Smooth muscle cell of the brain vasculature (primary cell): Measurements from ENCODE around the gene MYO1C.
"Not testable (repeated sequence)": the region's sequence is repeated elsewhere in the genome, so short reads cannot be mapped to it uniquely, and the experiment has no call there.

ENCODE experiments used
- DNase-seq: peaks from one replicate; pipeline ENCODE4 v3.0.0-alpha.2; 2012; ENCODE audit warnings: low read depth, low spot score

Gene MYO1C

DNA sequence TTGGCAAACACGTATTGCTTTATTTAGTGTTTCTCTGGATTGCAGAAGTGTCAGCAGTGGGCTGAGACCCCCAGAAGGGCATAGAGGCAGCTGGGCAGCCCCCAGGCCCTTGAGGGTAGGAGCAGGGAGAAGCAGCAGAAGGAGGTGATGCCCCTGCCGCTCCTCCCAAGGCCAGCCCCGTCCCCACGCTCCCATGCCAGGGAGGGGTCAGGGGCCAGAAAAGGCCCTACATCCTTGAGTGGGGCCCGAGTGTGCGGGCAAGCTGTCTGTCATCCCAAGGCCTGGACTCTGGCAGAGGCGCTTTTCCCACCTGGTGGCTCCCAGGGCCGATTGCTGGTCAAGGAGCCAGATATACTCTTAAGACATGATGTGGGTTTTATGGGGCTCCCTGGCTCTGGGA, 28.3 kb downstream of the MYO1C start:
- no peak for DNase-seq

DNA sequence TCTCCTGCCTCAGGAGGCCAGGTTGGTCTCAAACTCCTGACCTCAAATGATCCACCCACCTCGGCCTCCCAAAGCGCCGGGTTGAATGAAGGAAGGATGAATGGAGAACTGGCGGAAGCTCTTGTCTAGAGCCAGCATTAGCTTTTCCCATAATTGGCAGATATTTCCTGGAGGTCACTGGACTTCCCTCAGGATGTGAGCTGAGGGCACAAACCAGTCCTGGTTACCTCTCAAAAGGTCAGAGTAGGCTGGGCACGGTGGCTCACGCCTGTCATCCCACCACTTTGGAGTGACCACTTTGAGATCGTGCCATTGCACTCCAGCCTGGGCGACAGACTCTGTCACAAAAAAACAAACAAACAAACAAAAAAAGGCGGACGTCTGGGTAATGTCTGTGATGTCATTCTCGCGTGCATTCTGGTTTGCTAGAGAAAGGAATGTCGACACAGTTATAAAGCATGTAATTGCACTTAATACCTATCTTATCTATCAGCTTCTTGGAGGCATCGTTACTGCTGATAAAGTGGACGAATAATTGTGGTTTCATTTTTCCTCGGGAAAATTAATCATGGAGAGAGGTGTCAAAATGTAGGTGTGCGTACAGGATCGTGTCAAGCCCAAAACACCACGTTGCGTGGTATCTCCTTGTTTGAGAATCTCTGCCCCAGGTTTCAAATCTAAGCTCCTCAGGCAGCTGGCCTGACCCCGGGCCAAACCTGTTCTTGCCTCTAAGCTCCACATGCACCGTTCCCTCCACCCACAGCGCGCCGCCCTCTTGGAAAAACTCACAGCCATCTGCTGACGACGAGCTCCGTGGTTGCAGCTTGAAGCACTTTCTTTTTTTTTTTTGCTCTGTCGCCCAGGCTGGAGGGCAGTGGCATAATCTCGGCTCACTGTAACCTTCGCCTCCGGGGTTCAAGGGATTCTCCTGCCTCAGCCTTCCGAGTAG, 30.0 kb downstream of the MYO1C start:
- DNase-seq, result no peak

DNA sequence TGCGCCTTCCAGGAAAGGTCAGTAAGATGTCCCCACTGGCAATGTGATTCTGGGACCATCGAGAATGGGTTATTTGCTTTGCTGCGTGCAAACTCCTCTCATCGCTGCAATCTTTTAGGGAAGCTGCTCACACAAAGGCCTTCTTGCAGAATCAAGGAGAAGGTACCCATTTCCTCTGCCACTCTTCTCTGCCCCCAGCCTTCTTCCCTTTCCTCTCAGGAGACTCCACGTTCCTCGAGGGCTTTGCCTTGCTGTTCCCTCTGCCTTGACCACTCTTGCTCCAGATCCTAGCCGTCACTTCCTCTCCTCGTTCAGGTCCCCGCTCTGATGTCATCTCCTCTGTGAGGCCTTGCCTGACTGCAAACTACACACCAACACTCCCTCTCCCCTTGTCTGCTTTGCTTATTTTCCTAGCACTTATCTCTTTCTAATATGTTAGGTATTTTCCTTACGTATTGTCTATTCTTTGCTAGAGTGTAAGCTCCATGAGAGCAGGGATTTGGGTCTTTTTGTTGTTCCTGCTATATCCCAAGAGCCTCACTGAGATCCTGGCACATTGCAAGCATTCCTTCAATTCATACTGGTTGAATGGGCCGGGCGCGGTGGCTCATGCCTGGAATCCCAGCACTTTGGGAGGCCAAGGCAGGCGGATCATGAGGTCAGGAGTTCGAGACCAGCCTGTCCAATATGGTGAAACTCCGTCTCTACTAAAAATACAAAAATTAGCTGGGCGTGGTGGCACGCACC, 31.1 kb downstream of the MYO1C start:
- no peak for DNase-seq

DNA sequence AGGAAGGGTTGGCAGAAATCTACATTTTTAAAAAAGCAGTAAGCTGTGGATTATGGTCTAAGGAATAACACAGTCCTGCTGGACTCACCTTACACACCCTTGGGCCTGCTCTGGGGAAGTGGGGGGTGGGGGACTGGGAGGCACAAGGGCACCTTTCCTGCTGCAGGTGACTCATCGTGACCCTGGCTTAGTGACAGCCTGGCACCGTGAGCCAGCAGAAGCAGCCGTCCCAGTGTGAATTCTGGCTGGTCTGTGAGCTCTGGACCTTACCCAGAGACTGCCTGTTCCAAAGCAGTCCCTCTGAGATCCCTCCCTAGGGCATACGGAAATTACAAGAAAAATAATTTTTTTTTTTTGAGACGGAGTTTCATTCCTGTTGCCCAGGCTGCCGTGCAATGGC, 32.3 kb downstream of the MYO1C start:
- DNase-seq, result no peak

DNA sequence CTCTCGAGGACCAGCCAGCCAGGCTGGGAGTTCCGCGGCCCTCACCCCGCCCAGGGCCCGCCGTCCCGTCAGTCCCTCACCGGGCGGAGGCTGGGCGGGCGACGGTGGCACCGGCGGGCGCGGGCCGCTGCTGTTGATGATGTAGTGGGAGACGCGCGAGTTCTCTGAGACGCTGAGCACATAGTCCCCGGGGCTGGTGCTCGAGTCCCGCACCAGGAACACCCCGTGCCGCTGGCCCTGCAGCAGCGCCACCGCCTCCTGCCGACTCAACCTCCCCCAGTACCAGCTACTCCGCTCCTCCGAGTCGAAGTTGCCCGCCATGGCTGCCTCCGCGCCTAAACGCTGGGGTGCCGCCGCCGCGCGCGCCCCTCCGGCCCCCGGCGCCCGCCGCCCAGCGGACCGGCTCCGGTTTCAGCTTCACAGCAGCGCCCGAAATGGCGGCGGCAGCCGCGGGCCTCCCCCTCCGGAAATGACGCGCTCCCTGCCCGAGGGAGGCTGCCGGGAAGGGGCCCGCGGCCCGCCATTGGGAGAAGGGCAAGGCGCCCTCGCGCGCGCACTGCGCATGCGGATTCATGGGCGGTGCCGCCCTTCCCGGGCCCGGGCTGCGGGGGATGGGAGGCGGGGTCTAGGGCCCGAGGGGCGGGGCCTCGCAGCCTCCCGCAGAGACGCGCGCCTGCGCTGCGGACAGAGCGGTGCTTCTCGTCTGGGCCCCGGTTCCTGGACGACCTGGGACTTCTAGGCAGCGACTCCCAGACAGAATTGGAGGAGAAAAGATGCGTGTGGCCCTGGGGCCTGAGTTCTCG, 36.5 kb downstream of the MYO1C start, which contains the start of gene CRK:
CRK (minus strand) TSS at position 436 of the 803 bp plus-strand sequence; CDS start at position 321, 115 bp downstream.
- DNase-seq, result peak; percentile 91

DNA sequence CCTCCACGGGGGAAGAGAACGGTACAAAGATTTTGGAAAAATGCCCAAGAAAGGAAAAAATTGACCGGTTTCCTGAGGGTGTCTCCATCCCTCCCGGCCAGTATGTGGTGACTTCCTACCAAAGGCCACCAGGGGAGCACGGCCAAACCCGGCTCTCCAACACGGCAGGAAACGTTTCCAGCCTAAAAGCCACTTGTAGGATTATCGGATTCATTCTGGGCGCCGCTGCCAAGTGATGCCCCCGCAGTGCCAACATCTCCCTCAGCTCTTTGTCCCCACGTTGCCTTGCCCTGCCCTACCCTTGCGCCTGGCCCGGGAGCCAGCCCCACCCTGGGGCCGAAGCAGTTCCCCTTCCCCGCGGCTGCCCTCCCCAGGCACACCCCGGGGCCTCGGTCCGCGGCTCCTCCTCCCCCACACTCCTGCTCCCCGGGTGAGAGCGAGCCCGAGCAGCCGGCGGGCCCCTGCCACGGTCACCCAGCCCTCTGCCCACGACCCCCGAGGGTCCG, 37.1 kb downstream of the MYO1C start:
- DNase-seq, result no peak

DNA sequence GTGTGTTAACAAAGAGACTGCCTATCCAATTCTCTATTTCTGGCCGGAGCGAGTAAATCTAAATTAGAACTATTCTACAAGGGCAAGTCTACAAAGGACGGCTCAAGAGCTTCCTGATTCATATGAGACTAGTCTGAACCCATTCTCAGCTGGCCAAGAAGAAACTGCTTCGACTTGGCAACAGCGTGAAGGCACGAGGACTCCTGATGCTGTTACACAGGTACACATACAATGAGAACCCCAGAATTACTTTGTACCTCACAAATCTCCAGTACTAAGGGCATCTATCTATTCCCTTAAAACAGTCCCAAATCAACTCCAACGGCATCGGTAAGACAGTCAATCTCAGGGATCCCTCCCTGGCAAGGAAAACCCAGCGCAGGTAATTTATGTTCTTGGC, 37.9 kb downstream of the MYO1C start:
- no peak for DNase-seq

DNA sequence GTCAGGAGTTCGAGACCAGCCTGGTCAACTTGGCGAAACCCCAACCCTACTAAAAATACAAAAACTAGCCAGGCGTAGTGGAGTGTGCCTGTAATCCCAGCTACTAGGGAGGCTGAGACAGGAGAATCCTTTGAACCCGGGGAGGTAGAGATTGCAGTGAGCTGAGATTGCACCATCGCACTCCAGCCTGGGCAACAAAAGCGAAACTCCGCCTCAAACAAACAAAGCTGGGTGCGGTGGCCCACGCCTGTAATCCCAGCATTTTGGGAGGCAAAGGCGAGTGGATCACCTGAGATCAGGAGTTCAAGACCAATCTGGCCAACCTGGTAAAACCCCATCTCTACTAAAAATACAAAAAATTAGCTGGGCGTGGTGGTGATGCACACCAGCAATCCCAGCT, 38.8 kb downstream of the MYO1C start:
- DNase-seq, result not testable (repeated sequence)

DNA sequence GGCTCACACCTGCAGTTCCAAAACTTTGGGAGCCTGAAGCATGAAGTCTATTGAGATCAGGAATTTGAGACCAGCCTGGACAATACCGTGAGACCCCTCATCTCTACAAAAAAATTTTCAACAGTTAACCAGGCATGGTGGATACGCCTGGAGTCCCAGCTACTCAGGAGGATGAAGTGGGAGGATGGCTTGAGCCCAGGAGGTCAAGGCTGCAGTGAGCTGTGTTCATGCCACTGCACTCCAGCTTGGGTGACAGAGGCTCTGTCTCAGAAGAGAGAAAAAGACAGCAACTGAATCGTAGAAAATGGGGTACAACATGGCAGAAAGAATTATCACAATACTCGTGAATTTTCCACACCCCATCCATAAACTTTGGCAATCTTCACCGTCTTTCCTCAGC, 39.6 kb downstream of the MYO1C start:
- no peak for DNase-seq

DNA sequence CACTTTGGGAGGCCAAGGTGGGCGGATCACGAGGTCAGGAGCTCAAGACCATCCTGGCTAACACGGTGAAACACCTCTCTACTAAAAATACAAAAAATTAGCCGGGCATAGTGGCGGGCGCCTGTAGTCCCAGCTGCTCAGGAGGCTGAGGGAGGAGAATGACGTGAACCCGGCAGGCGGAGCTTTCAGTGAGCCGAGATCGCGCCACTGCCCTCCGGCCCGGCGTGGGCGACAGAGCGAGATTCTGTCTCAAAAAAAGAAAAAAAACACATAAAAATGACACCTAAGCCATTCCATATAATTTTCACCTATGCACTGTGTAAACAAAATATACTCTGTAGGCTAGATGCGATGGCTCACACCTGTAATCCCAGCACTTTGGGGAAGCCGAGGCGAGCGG, 42.2 kb downstream of the MYO1C start:
- not testable (repeated sequence) for DNase-seq

DNA sequence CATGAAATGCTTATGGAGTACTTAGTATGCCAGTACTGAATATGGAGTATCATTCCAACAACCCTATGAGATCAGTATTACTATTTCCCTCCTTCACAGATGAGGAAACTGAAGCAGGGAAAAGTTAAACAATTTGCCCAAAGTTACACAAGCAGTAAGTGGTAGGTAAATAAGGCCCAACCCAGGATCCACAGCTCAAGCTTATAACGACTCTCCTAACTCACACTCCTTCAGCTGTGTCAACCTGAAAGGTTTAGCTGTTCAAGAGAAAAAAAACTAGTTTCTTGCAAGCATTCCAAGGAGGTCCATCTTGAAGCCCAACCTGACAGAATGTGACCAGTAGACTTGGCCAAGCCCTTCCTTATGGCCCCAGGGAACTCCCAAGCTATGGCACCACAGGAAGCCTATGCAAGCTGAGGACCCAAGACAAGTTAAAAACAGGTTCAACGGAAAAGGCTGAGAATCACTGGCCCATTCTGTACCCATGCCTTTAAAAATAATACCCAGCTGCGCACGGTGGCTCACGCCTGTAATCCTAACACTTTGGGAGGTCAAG, 43.0 kb downstream of the MYO1C start:
- DNase-seq, result no peak

DNA sequence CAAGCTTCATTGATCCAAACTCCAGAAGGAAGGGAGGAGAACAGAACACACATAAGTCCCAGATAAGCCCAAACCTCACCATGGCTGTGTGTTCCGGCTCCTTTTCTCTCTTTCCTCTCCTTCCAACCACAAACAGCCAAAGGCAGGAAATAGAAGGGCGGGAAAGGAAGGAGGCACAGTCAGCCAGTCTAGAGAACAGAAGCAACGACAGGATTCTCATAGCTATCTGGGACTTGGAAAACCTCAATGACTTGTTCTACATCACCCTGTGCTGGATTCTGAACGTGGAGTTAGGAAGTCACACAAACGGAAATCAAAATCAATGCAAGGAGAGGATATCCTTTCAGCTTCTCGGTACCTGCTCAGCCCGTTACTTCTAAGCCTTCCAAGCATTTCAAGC, 45.4 kb downstream of the MYO1C start:
- DNase-seq, result no peak

DNA sequence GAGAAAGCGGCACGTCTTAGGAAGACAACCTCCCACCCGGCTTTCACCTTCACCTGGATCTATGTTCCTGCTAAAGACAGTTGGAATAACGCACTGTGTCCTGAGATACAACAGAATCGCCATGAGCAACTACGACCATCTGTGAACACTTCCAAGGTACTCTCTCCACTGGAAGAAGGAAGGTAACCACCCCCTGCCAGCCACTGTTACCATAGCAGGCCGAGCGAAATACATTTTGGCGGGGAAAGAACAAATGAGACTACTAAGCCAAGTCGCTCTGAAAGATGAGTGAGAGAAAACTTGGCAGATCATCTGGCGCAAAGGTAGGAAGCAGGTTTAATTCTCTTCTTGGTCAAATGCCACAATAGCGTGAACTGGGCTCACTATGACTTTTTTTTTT, 46.3 kb downstream of the MYO1C start:
- DNase-seq, result no peak

DNA sequence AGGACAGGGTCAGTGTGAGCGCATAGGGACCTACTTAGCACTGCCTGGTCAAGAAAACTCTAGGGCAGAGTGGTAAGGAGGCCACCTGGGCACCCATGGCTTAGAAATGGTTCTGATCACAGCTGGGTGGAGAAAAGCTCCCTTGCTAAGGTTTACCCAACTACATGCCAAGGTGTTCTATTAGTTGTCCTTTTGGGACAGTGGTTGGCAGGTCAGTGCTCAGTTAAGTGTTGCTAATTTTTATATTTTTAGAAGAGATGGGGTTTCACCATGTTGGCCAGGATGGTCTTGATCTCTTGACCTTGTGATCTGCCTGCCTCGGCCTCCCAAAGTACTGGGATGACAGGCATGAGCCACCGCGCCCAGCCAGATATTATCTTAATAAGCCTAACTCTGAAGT, 46.8 kb downstream of the MYO1C start:
- DNase-seq, result not testable (repeated sequence)

DNA sequence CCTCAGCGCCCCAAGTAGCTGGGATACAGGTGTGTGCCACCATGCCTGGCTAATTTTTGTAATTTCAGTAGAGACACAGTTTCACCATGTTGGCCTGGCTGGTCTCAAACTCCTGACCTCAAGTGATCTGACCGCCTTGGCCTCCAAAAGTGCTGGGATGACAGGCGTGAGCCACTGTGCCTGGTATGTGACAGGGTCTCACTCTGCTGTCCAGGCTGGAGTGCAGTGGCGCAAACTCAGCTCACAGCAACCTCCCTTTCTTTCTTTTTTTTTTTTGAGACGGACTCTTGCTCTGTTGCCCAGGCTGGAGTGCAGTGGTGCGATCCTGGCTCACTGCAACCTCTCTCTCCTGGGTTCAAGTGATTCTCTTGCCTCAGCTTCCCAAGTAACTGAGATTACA, 49.8 kb downstream of the MYO1C start:
- not testable (repeated sequence) for DNase-seq

DNA sequence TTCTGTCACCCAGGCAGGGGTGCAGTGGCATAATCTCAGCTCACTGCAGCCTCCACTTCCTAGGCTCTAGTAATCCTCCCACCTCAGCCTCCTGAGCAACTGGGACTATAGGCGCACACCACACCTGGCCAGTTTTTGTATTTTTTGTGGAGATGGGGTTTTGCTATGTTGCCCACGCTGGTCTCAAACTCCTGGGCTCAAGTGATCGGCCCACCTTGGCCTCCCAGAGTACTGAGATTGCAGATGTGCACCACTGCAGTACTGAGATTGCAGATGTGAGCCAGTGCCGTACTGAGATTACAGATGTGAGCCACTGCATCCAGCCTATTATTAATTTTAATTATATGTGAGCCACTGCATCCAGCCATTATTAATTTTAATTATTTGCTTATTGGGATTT, 50.3 kb downstream of the MYO1C start:
- DNase-seq, result no peak

DNA sequence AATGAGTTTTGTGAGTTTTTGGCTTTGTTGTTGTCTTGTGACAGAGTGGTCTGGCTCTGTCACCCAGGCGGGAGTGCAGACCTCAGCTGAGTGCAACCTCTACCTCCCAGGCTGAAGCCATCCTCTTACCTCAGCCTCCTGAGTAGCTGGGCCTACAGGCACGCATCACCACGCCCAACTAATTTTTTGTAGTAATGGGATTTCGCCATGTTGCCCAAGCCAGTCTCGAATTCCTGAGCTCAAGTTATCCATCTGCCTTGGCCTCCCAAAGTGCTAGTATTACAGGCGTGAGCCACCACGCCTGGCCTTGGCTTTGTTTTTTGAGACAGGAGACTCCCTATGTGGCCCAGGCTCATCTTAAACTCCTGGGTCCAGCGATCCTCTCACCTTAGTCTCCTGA, 51.6 kb downstream of the MYO1C start:
- DNase-seq, result no peak

DNA sequence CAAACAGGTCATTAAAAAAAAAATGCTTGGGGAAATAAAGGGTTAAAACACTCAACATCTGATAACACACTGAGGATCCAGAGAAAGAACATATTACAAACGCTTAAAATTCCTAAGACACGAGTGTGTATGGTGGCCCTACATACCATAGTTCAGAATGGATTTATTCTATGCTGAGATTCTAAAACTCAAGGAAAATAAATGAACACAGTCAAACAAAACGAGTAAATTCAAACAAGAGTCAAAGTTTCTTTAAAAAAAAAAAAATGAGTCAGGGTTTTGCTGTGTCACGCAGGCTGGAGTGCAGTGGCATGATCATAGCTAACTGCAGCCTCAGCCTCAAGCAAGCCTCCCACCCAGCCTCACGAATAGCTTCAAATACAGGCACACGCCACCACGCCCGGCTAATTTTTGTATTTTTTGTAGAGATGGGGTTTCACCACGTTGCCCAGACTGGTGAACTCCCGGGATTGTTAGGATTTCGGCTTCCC, 53.8 kb downstream of the MYO1C start:
- no peak for DNase-seq

DNA sequence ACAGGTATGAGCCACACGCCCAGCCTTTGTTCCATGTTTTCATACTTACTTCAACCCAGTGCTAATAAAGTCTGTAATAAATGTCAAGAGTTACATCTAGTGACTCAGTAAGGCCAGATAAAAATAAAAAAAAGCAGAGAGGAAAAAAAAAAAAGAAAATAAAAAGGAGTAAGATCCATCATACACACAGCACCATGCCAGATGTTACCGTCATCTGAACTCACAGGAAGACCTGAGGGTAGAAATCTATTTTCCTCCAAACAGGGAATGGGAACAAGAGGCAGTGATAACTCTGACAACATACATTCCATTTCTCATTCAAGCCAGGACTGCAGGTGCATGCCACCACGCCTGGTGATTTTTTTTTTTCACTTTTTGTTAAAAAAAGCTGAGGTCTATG, 57.2 kb downstream of the MYO1C start:
- DNase-seq, result no peak

DNA sequence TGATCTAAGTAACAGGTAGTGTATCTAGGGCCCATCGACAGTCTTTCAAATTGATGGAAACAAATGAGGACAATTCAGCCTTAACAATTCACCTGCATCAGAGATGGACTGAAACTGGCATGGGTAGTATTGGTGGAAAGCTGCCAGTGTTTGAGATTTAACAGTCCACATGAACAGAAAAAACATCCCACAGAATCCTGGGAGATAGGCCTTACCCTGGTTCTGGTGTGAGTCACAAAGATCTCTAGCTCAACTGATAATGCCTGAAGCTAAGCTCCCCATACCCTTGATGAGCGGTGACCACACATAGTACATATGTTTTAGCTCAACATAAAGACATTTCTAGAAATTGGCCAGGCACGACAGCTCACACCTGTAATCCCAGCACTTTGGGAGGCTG, 58.3 kb downstream of the MYO1C start:
- no peak for DNase-seq

DNA sequence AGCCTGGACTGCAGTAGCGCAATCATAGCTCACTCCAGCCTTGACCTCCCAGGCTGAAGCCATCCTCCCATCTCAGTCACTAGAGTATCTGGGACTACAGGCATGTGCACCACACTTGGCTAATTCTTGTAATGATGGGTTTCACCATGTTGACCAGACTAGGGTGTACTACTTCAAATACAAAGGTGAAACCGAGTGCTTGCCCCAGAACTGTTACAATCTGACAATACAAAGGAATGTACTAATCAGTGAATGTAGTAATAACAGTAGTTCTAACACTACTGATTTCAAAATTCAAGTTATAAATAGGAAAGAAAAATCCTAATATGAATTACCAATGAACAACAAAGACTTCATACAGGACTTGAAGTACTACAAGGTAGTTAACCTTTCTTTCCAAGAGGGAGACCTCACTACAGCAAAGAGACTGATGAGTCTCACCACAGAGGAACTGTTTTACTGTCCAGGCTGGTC, 60.8 kb downstream of the MYO1C start:
- DNase-seq, result no peak
